ENCODE data around the gene MB21D2. TPM values are rescaled to one million over a fixed set of nuclear protein-coding genes. Genes with fewer than 3 reads are reported as not detected.

The MB21D2 gene
- total RNA-seq, 1 experiment from 2014 or later = 2.8 TPM

GRCh38 chr3:192751148-192751547, 166.5 kb downstream of the MB21D2 start (continued):
- TF ChIP-seq EZH2phosphoT487 (IDR thresholded peaks at IDR 0.05; ENCODE audit: borderline replicate concordance) = no peak
- TF ChIP-seq POLR2AphosphoS5 (IDR thresholded peaks at IDR 0.05; ENCODE audit: low read depth, low read length) = no peak
- TF ChIP-seq CEBPB (IDR thresholded peaks at IDR 0.05; ENCODE audit: low read depth) = no peak
- no peak for TF ChIP-seq SP1 (IDR thresholded peaks at IDR 0.05; ENCODE audit: low read depth)

DNA sequence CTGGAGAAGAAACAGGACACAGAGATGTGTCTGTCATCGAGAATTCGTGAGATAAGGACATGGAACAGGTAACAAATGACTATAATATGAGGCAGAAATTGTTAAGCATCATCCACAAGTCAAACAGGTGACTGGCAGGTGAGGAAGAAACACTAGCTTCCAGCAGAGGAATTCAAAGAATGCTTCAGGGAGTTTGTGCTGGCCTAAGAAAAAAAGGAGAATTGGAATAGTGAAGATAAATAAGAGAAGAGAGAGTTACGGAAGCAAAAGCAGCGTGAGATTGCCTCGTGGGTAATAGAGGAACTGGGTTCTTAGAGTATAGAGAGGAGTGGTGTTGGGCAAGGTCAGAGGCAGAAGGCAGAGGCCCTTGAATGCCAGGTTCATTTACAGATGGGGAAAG, 167.5 kb downstream of the MB21D2 start:
- H3K9me2 ChIP-seq (ENCODE audit: insufficient read depth) = no peaks in the 10 kb centered on the region
- intact Hi-C loops (cut with micrococcal nuclease) = no loop called here
- POLR2A ChIA-PET = no interaction called here
- no peak overlapping the region for H3K27ac ChIP-seq (ENCODE audit: low read depth, low read length)
- H3K9ac ChIP-seq (ENCODE audit: low read length) = no peak overlapping the region
- BruUV-seq (replicated peaks) = no TSS peak
- H3K9me3 ChIP-seq (ENCODE audit: control insufficient read depth in 1 of 2, insufficient read depth in 1 of 2, low read depth in 1 of 2, low read length in 2 of 2) = no peaks in the 10 kb centered on the region
- no peak for DNase-seq (ENCODE audit: low read depth, low spot score)
- H3K27me3 ChIP-seq (ENCODE audit: insufficient read depth, low read length) = peaks cover 18% of the 10 kb centered on the region
- H3K79me2 ChIP-seq (ENCODE audit: insufficient read depth, low read length) = no peaks in the 10 kb centered on the region
- no peak for ATAC-seq
- no peaks in the 10 kb centered on the region for H3K36me3 ChIP-seq (ENCODE audit: control insufficient read depth in 1 of 2, insufficient read depth in 2 of 2, low read length in 2 of 2)
- RAD21 ChIA-PET (ENCODE audit: low non-redundant PET in 1 of 2, low total read pairs in 2 of 2, uncharacterized antibody in 2 of 2, unreplicated experiment in 2 of 2) = no interaction called here
- no peaks in the 10 kb centered on the region; the same call in 1 of the 2 replicates for H4K20me1 ChIP-seq (ENCODE audit: insufficient read depth)
- H2AFZ ChIP-seq (ENCODE audit: low read depth, low read length, poor library complexity, severe bottlenecking) = no peak overlapping the region
- H3K4me1 ChIP-seq (ENCODE audit: control insufficient read depth in 1 of 2, insufficient read depth in 2 of 2, low read length in 2 of 2) = no peaks in the 10 kb centered on the region
- H3K4me2 ChIP-seq (ENCODE audit: low read length) = no peak overlapping the region
- TF ChIP-seq TCF7L2 (IDR thresholded peaks at IDR 0.05; ENCODE audit: borderline replicate concordance, extremely low read depth, insufficient read depth, insufficient read length) (no peak), ELF1 (IDR thresholded peaks at IDR 0.05; ENCODE audit: borderline replicate concordance, low read depth) (no peak), SIN3A (IDR thresholded peaks at IDR 0.05; ENCODE audit: low read depth) (no peak), SRF (IDR thresholded peaks at IDR 0.05; ENCODE audit: low read depth) (no peak), EZH2 (IDR thresholded peaks at IDR 0.05) (no peak), CBX3 (IDR thresholded peaks at IDR 0.05; ENCODE audit: low read depth) (no peak), SP1 (IDR thresholded peaks at IDR 0.05; ENCODE audit: low read depth) (no peak), ZNF274 (IDR thresholded peaks at IDR 0.05; ENCODE audit: low read depth, low read length) (no peak), EGR1 (IDR thresholded peaks at IDR 0.05; ENCODE audit: low read depth) (no peak), FOSL1 (IDR thresholded peaks at IDR 0.05; ENCODE audit: low read depth) (no peak), YY1 (IDR thresholded peaks at IDR 0.05; ENCODE audit: extremely low read depth, insufficient replicate concordance, low read depth, low read length) (no peak), POLR2AphosphoS5 (IDR thresholded peaks at IDR 0.05; ENCODE audit: low read depth, low read length) (no peak)
- TF ChIP-seq, protein P1, sequence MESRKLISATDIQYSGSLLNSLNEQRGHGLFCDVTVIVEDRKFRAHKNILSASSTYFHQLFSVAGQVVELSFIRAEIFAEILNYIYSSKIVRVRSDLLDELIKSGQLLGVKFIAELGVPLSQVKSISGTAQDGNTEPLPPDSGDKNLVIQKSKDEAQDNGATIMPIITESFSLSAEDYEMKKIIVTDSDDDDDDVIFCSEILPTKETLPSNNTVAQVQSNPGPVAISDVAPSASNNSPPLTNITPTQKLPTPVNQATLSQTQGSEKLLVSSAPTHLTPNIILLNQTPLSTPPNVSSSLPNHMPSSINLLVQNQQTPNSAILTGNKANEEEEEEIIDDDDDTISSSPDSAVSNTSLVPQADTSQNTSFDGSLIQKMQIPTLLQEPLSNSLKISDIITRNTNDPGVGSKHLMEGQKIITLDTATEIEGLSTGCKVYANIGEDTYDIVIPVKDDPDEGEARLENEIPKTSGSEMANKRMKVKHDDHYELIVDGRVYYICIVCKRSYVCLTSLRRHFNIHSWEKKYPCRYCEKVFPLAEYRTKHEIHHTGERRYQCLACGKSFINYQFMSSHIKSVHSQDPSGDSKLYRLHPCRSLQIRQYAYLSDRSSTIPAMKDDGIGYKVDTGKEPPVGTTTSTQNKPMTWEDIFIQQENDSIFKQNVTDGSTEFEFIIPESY (IDR thresholded peaks at IDR 0.05; ENCODE audit: extremely low read depth, insufficient replicate concordance, low read length) = no peak
- TF ChIP-seq, protein P2, sequence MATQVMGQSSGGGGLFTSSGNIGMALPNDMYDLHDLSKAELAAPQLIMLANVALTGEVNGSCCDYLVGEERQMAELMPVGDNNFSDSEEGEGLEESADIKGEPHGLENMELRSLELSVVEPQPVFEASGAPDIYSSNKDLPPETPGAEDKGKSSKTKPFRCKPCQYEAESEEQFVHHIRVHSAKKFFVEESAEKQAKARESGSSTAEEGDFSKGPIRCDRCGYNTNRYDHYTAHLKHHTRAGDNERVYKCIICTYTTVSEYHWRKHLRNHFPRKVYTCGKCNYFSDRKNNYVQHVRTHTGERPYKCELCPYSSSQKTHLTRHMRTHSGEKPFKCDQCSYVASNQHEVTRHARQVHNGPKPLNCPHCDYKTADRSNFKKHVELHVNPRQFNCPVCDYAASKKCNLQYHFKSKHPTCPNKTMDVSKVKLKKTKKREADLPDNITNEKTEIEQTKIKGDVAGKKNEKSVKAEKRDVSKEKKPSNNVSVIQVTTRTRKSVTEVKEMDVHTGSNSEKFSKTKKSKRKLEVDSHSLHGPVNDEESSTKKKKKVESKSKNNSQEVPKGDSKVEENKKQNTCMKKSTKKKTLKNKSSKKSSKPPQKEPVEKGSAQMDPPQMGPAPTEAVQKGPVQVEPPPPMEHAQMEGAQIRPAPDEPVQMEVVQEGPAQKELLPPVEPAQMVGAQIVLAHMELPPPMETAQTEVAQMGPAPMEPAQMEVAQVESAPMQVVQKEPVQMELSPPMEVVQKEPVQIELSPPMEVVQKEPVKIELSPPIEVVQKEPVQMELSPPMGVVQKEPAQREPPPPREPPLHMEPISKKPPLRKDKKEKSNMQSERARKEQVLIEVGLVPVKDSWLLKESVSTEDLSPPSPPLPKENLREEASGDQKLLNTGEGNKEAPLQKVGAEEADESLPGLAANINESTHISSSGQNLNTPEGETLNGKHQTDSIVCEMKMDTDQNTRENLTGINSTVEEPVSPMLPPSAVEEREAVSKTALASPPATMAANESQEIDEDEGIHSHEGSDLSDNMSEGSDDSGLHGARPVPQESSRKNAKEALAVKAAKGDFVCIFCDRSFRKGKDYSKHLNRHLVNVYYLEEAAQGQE (IDR thresholded peaks at IDR 0.05; ENCODE audit: low read depth) = no peak
- H3K4me3 ChIP-seq (replicated peaks in 1 of 2; ENCODE audit: low read depth in 1 of 2, low read length in 2 of 2) = no peak overlapping the region
- CTCF ChIA-PET = no interaction called here

Measured in HCT116 (cell line).